ENCODE data around the gene PLAAT5.
A peak's percentile ranks its signal among the peaks of the same experiment; 100 is the strongest.
"Not testable (repeated sequence)": the region's sequence is repeated elsewhere in the genome, so short reads cannot be mapped to it uniquely, and the experiment has no call there.

The PLAAT5 gene

GRCh38 chr11:63478896-63479295, 12.1 kb downstream of the PLAAT5 start:
- DNase-seq (ENCODE audit: low spot score) = peak; percentile 78

DNA sequence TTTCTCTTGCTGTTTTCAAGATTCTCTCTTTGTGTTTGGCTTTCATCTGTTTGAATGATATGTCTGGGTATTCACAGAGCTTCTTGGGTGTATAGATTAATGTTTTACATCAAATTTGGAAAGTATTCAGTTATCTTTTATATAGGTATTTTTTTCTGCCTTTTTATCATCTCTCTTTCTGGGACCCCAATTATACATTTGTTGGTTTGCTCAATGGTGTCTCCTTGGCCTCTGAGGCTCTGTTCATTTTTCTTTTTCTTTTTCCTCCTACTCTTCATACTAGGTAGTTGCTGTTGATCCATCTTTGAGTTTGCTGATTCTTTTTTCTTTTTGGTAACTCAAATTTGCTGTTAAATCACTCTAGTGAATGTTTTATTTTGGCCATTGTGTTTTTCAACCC, 14.3 kb downstream of the PLAAT5 start:
- DNase-seq (ENCODE audit: low spot score) = no peak

DNA sequence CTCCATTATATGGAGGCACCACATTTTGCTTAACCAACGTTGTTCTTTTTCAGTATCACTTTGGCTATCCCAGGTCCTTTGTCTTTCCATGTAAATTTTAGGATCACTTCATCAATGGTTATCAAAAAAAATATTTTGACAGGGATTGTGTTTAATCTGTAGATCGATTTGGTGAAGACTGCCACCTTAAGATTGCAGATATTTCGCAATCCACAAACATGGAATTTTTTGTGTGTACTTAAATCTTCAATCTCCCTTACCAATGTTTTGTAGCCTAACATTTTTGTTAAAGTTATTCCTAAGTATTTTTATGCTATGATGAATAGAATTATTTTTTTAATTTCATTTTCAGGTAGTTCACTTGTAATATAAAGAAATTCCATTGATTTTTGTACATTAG, 18.6 kb downstream of the PLAAT5 start:
- no peak for DNase-seq (ENCODE audit: low spot score)

DNA sequence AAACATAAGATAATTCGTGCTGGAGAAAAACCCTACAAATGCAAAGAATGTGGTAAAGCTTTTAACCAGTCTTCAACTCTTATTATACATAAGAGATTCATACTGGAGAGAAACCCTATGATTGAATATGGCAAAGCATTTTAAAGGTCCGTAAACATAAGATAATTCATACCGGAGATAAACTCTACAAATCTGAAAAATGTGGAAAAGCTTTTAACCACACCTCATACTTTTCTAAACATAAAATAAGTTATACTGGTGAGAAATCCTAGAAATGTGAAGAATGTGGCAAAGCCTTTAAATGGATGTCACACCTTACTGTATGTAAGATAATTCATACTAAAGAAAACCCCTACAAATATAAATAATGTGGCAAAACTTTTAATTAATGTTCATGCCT, 20.7 kb downstream of the PLAAT5 start:
- DNase-seq (ENCODE audit: low spot score) = no peak

DNA sequence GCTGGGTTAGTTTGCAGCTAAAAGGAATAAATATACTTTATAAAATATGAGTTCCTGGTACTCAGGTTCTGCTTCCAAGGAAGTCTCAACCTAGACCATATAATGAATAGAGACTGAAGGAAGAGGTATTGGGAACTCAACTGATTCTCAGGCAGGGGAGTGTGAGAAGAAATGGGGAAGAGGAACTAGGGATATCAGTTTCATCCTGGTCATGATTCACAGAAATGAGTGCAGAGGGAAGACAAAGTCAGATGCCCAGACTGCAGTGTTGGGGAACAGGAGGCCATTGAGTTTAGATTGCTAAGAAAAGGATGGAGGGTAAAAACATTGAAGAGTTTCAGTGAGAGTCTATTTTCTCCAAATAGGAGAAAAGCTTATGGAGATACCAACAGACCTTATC, 28.8 kb downstream of the PLAAT5 start:
- no peak for DNase-seq (ENCODE audit: low spot score)

DNA sequence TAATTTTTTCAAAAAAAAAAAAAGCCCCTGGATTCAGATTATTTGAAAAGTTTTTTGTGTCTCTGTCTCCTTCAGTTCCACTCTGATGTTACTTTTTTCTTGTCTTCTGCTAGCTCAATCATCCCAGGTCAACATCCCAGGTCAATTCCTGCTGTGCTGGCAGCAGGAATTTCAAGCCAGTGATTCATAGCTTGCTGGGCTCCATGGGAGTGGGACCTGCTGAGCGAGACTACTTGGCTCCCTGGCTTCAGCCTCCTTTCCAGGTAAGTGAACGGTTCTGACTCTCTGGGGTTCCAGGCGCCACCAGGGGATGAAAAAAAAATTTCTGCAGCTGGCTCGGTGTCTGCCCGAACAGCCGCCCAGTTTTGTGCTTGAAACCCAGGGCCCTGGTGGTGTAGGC, 31.4 kb downstream of the PLAAT5 start:
- no peak for DNase-seq (ENCODE audit: low spot score)

DNA sequence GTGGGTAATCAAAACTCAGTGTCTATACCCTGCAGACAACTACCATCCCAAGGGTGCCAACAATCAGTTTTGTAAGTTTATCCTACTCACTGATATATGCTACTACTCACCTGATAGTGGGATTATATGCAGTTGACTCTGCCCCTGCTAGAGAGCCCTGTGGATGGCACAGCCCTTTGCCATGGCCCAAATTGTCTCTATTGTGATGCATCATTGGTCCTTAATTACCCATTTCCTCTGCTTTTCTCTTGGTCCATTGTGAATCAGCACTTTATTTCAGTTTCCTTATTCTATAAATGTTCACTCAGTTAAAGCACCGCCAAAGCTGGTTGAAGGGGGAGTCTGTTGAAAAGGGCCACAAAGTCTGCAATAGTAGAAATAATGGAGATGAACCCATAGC, 42.3 kb downstream of the PLAAT5 start:
- DNase-seq (ENCODE audit: low spot score) = no peak

GRCh38 chr11:63445720-63446119, 45.2 kb downstream of the PLAAT5 start:
- no peak for DNase-seq (ENCODE audit: low spot score)

GRCh38 chr11:63445118-63445517, 45.8 kb downstream of the PLAAT5 start:
- DNase-seq (ENCODE audit: low spot score) = no peak

DNA sequence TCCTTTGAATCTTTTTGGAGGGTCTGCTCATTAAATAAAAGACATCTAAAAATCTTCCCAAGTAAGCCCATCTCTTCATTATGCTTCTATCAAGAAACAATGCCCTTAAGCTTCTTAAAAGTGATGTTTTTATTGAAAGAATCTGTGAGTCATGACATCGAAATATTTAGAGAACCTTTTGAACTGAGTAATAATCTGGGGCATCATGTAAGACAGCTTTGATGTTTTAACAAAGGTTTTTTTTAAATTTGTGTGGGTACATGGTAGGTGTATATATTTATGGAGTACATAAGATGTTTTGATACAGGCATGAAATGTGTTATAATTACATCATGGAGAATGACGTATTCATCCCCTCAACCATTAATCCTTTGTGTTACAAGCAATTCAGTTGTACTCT, 46.8 kb downstream of the PLAAT5 start:
- no peak for DNase-seq (ENCODE audit: low spot score)

DNA sequence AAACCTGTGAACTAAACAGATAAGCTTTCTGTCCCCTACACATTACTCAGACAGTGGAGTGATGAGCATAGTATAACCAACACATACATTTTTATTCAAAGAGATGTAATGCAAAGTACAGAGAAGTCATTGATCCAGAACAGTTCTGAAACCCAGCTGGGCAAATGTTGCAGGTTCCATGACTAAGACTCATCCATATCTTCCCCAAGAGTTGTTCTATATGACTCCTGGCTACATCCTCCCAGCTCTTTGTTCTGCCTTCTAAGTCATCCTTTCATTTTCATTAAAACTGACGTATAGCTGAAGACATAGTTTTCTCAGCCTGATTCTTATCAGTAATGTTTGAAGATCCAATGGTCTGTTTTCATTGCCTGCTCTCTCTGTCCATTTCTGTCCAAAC, 47.3 kb downstream of the PLAAT5 start:
- DNase-seq (ENCODE audit: low spot score) = no peak

DNA sequence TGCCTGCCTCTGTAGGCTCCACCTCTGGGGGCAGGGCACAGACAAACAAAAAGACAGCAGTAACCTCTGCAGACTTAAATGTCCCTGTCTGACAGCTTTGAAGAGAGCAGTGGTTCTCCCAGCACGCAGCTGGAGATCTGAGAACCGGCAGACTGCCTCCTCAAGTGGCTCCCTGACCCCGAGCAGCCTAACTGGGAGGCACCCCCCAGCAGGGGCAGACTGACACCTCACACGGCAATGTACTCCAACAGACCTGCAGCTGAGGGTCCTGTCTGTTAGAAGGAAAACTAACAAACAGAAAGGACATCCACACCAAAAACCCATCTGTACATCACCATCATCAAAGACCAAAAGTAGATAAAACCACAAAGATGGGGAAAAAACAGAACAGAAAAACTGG, 55.1 kb downstream of the PLAAT5 start:
- not testable (repeated sequence) for DNase-seq (ENCODE audit: low spot score)

GRCh38 chr11:63435351-63435750, 55.6 kb downstream of the PLAAT5 start:
- not testable (repeated sequence) for DNase-seq (ENCODE audit: low spot score)

GRCh38 chr11:63430731-63431130, 60.2 kb downstream of the PLAAT5 start:
- DNase-seq (ENCODE audit: low spot score) = not testable (repeated sequence)

DNA sequence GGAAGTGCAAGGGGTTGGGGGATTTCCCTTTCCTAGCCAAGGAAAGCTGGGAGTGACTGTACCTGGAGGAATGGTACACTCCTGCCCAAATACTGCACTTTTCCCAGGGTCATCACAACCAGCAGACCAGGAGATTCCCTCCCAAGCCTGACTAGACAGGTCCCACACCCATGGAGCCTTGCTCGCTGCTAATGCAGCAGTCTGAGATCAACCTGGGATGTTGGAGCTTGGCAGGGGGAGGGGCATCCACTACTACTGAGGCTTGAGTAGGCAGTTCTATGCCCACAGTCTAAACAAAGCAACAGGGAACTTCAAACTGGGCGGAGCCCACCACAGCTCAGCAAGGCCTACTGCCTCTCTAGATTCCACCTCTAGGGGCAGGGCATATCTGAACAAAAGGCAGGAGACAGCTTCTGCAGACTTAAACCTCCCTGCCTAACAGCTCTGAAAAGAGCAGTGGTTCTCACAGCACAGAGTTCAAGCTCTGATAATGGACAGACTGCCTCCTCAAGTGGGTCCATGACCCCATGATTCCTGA, 62.9 kb downstream of the PLAAT5 start:
- DNase-seq (ENCODE audit: low spot score) = no peak

- no peak for DNase-seq (ENCODE audit: low spot score)
These were observed 73.7 kb downstream of the PLAAT5 start for GRCh38 chr11:63417174-63417852.
